HepG2 (cell line): Measurements from ENCODE around the gene STOML2. TPM values are rescaled to one million over a fixed set of nuclear protein-coding genes. Genes with fewer than 3 reads are reported as not detected.

Experiments used
- ATAC-seq: fragments of 200-7000 bp; cut with Tn5 transposase; 3 replicates; pipeline ENCODE4 v1.9.1; 2020; ENCODE audit warnings: mild to moderate bottlenecking, moderate library complexity
- BruUV-seq: library from RNA; stranded (reverse); fragments of 400-500 nt; replicated peaks from 2 replicates; lab custom pipeline; 2021; lab: Mats Ljungman, UMichigan
- CTCF ChIA-PET: fragments of 300-600 bp; formaldehyde crosslinking; extraction: SDS; loops from one replicate; lab custom pipeline; 2021; ENCODE audit warnings: low total read pairs, inconsistent platforms, low intra/inter-chr PET ratio; lab: Yijun Ruan, JAX
- POLR2A ChIA-PET: fragments of 350-600 bp; sonication (Branson Sonifier 250); formaldehyde crosslinking; loops from one replicate; lab custom pipeline; 2020; ENCODE audit warnings: antibody characterized with exemption, inconsistent platforms; lab: Yijun Ruan, JAX
- DNase-seq: peaks from one replicate; pipeline ENCODE4 v3.0.0-alpha.2; 2015; ENCODE audit warnings: low spot score
- FAIRE-seq: peaks from 3 replicates; lab custom pipeline; 2011; peaks lifted over from hg19 to GRCh38; lab: Jason Lieb, UNC
- H2AFZ ChIP-seq: one replicate; pipeline ENCODE4 v1.6.1; 2011; ENCODE audit warnings: low read length, inconsistent platforms
- H3K27ac ChIP-seq: fragments of 300-600 bp; 3 replicates; pipeline ENCODE4 v1.8.0; 2011; ENCODE audit warnings: mixed run types, mild to moderate bottlenecking, mixed read lengths, low read length, inconsistent platforms; ENCODE audit not compliant: insufficient read depth; ENCODE audit errors: extremely low read length
- H3K27me3 ChIP-seq, 2 experiments: fragments of 200-600 bp in 1 of 2; 2 replicates in 1 of 2; 3 replicates in 1 of 2; pipeline versions ENCODE4 v1.6.0 to v1.8.0; 2011; ENCODE audit warnings: low read length in 2 of 2, mild to moderate bottlenecking in 2 of 2, moderate library complexity in 2 of 2, inconsistent platforms in 1 of 2; ENCODE audit not compliant: insufficient read depth in 2 of 2, control insufficient read depth in 1 of 2
- H3K36me3 ChIP-seq, 2 experiments: fragments of 200-600 bp in 1 of 2; replicated peaks in 1 of 2; 2 replicates in 1 of 2; 3 replicates in 1 of 2; pipeline versions ENCODE4 v1.5.1 to v1.8.0; 2011; ENCODE audit warnings: low read length in 2 of 2, inconsistent platforms in 1 of 2; ENCODE audit not compliant: insufficient read depth in 2 of 2, control insufficient read depth in 1 of 2
- H3K4me1 ChIP-seq: 2 replicates; pipeline ENCODE4 v1.5.1; 2012; ENCODE audit warnings: low read length, inconsistent platforms; ENCODE audit not compliant: insufficient read depth
- H3K4me2 ChIP-seq: 2 replicates; pipeline ENCODE4 v1.6.0; 2011; ENCODE audit warnings: low read depth, low read length, inconsistent platforms
- H3K4me3 ChIP-seq, 3 experiments: fragments of 200-600 bp in 1 of 3; sonication (generic), shearing (Covaris generic) in 1 of 3; replicated peaks in 1 of 3; 2 replicates each; pipeline ENCODE4 v1.5.1; 2011 to 2016; ENCODE audit warnings: low read length in 3 of 3, inconsistent platforms in 2 of 3, low read depth in 2 of 3, mild to moderate bottlenecking in 2 of 3, control low read depth in 1 of 3, mixed read lengths in 1 of 3; ENCODE audit not compliant: insufficient read depth in 1 of 3
- H3K79me2 ChIP-seq: one replicate; pipeline ENCODE4 v1.6.1; 2011; ENCODE audit warnings: low read length, inconsistent platforms; ENCODE audit not compliant: insufficient read depth
- H3K9ac ChIP-seq: 2 replicates; pipeline ENCODE4 v1.6.0; 2011; ENCODE audit warnings: mild to moderate bottlenecking, low read depth, low read length, inconsistent platforms; ENCODE audit not compliant: insufficient read depth
- H3K9me3 ChIP-seq: 2 replicates; pipeline ENCODE4 v1.5.1; 2012; ENCODE audit warnings: mild to moderate bottlenecking, low read length
- H4K20me1 ChIP-seq: 2 replicates; pipeline ENCODE4 v1.6.0; 2011; ENCODE audit warnings: inconsistent platforms, mild to moderate bottlenecking, low read length, moderate library complexity; ENCODE audit not compliant: insufficient read depth
- AGO1 ChIP-seq: fragments of 200-400 bp; formaldehyde crosslinking; IDR thresholded peaks from 2 replicates; pipeline ENCODE4 v1.6.1; 2017; ENCODE audit warnings: mild to moderate bottlenecking, low read depth, low read length, moderate library complexity; ENCODE audit not compliant: poor library complexity, severe bottlenecking
- AHR ChIP-seq: IDR thresholded peaks from 2 replicates; pipeline ENCODE4 v1.6.1; 2018; ENCODE audit warnings: missing genetic modification reagents, missing compliant biosample characterization
- CREM ChIP-seq, 2 experiments: sonication (generic) in 1 of 2; formaldehyde crosslinking in 1 of 2; IDR thresholded peaks; 2 replicates each; pipeline versions ENCODE4 v1.4.0 to v1.6.1; 2016 to 2020; ENCODE audit warnings: antibody characterized with exemption in 1 of 2, mild to moderate bottlenecking in 1 of 2, missing genetic modification reagents in 1 of 2
- CSRNP1 ChIP-seq: sonication (generic); formaldehyde crosslinking; IDR thresholded peaks from 2 replicates; pipeline ENCODE4 v1.8.1; 2023; ENCODE audit warnings: mild to moderate bottlenecking, missing genetic modification reagents
- FOXA1 ChIP-seq, 2 experiments: fragments of 450-650 bp in 1 of 2; sonication (generic) in 1 of 2; formaldehyde crosslinking in 1 of 2; IDR thresholded peaks; 2 replicates each; pipeline versions ENCODE4 v1.4.0 to v1.6.1; 2016 to 2020; ENCODE audit warnings: missing genetic modification reagents in 1 of 2
- FOXK1 ChIP-seq: sonication (generic); formaldehyde crosslinking; IDR thresholded peaks from 2 replicates; pipeline ENCODE4 v1.4.0; 2020; ENCODE audit warnings: low read depth, missing genetic modification reagents, borderline replicate concordance
- HNRNPL ChIP-seq: fragments of 200-400 bp; formaldehyde crosslinking; IDR thresholded peaks from 2 replicates; pipeline ENCODE4 v1.6.1; 2017; ENCODE audit warnings: mild to moderate bottlenecking, low read depth, low read length
- JUND ChIP-seq: sonication (generic); formaldehyde crosslinking; IDR thresholded peaks from 2 replicates; pipeline ENCODE4 v1.8.0; 2022; ENCODE audit warnings: mild to moderate bottlenecking, missing genetic modification reagents
- KLF13 ChIP-seq: sonication (generic); formaldehyde crosslinking; IDR thresholded peaks from 2 replicates; pipeline ENCODE4 v1.4.0; 2020; ENCODE audit warnings: mild to moderate bottlenecking, missing genetic modification reagents
- LBX2 ChIP-seq: sonication (generic); formaldehyde crosslinking; IDR thresholded peaks from 2 replicates; pipeline ENCODE4 v1.5.0; 2020; ENCODE audit warnings: missing genetic modification reagents, mild to moderate bottlenecking, borderline replicate concordance
- RBM39 ChIP-seq: fragments of 200-400 bp; formaldehyde crosslinking; IDR thresholded peaks from one replicate; pipeline ENCODE4 v1.6.1; 2018; ENCODE audit warnings: antibody characterized with exemption, mild to moderate bottlenecking, low read depth, low read length; ENCODE audit not compliant: poor library complexity, severe bottlenecking
- REPIN1 ChIP-seq: sonication (generic); formaldehyde crosslinking; IDR thresholded peaks from 2 replicates; pipeline ENCODE4 v1.8.0; 2022; ENCODE audit warnings: missing genetic modification reagents, low read depth, mild to moderate bottlenecking, borderline replicate concordance
- SMAD1 ChIP-seq: sonication (generic); formaldehyde crosslinking; IDR thresholded peaks from 2 replicates; pipeline ENCODE4 v1.4.0; 2020; ENCODE audit warnings: missing genetic modification reagents, low read depth, mild to moderate bottlenecking, borderline replicate concordance
- SNRNP70 ChIP-seq: fragments of 200-400 bp; formaldehyde crosslinking; IDR thresholded peaks from 2 replicates; pipeline ENCODE4 v1.6.1; 2017; ENCODE audit warnings: mild to moderate bottlenecking, low read depth, low read length, moderate library complexity
- ZNF3 ChIP-seq: IDR thresholded peaks from 2 replicates; pipeline ENCODE4 v1.7.0; 2017; ENCODE audit warnings: inconsistent platforms
- WGBS: methylation state at CpG from one replicate; pipeline ENCODE4 v1.1.6; 2017; ENCODE audit warnings: low lambda C conversion rate; 5-methylcytosine and 5-hydroxymethylcytosine counted together
- in situ Hi-C: cut with HindIII; loops from 2 replicates; pipeline ENCODE4 v1.10.0; 2017; ENCODE audit warnings: low pct_unique_long_range_greater_than_20kb; ENCODE audit not compliant: extremely low pct_ligation_motif_present
- intact Hi-C: fragments of 100-400 bp; cut with micrococcal nuclease; formaldehyde crosslinking; loops from one replicate; pipeline ENCODE4 v1.10.0; 2022; ENCODE audit not compliant: unreplicated experiment
- polyA plus RNA-seq, 8 experiments: library from polyadenylated mRNA; depleted of rRNA in 3 of 8; stranded (reverse) in 7 of 8; unstranded in 1 of 8; fragments of >200 nt; fragmentation: Illumina TruSeq in 4 of 8; extraction: Trizol in 4 of 8; gene quantifications; 2 replicates each; pipeline versions ENCODE4 v1.2.1 to v1.2.3, GENCODE V29; 2011 to 2016; ENCODE audit warnings: low read depth in 4 of 8, missing spikeins in 1 of 8, mixed read lengths in 1 of 8; ENCODE audit not compliant: insufficient read depth in 1 of 8
- total RNA-seq, 5 experiments: library from RNA; depleted of rRNA; stranded (reverse); fragments of >200 nt; fragmentation: Illumina TruSeq; extraction: Trizol; gene quantifications; 2 replicates each; pipeline ENCODE4 v1.2.3, GENCODE V29; 2016; ENCODE audit warnings: low read depth in 1 of 5
- TF ChIP-seq, protein P1 (sequence below): IDR thresholded peaks from 2 replicates; pipeline ENCODE4 v1.6.1; 2016; ENCODE audit warnings: low read depth

The STOML2 gene
- total and polyA plus RNA-seq, 2 of the 13 experiments (the other 11 are each of a cell fraction or from before 2014, with no cell fraction given): 245 to 250 TPM

DNA sequence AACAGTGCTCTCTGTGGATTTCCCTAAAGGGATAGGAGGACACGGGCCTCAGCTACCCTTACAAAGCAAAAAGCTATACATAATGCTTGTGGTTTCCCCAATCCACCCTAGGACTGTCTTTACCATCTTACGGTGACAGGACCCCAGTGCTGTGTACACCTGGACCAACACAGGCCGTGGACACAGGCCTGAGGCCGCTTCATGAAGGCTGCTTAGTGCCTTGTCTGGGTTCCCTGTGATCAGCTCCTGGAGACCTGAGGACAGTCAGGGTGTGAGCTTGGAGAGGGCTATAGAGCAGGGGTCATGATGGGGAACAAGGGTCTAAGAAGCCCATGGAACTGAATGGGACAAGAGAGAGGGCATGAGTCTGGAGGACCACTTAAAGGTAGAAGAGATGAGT lies 26.1 kb downstream of the STOML2 start (continued):
- TF ChIP-seq CSRNP1: no peak
- TF ChIP-seq AHR (CRISPR knock-in tag): no peak

GRCh38 chr9:35075358-35075757 lies 27.6 kb downstream of the STOML2 start:
- POLR2A ChIA-PET: no interaction called here
- FAIRE-seq (no peak), ATAC-seq (no peak), DNase-seq (no peak)
- no TSS peak for BruUV-seq
- no peak overlapping the region for H3K27ac ChIP-seq
- intact Hi-C loops: no loop called here
- CTCF ChIA-PET: no interaction called here
- H3K79me2 ChIP-seq: peaks cover 40% of the 10 kb centered on the region
- 100% methylated on average over 4 of the region's 4 CpGs for WGBS
- no peaks in the 10 kb centered on the region for H3K9me3 ChIP-seq
- no peak overlapping the region for H3K4me3 ChIP-seq
- peaks cover 14% of the 10 kb centered on the region for H4K20me1 ChIP-seq
- H3K27me3 ChIP-seq: no peaks in the 10 kb centered on the region; a peak in 1 of 5 replicates
- H3K4me1 ChIP-seq: peaks cover 35% of the 10 kb centered on the region
- no peak overlapping the region for H2AFZ ChIP-seq
- H3K9ac ChIP-seq: no peak overlapping the region
- TF ChIP-seq, protein P1, sequence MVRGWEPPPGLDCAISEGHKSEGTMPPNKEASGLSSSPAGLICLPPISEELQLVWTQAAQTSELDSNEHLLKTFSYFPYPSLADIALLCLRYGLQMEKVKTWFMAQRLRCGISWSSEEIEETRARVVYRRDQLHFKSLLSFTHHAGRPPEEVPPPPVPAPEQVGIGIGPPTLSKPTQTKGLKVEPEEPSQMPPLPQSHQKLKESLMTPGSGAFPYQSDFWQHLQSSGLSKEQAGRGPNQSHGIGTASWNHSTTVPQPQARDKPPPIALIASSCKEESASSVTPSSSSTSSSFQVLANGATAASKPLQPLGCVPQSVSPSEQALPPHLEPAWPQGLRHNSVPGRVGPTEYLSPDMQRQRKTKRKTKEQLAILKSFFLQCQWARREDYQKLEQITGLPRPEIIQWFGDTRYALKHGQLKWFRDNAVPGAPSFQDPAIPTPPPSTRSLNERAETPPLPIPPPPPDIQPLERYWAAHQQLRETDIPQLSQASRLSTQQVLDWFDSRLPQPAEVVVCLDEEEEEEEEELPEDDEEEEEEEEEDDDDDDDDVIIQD: no peak
- no peak for TF ChIP-seq FOXA1 (IDR thresholded peaks at IDR 0.05)
- no peak for TF ChIP-seq FOXA1 (CRISPR knock-in tag; IDR thresholded peaks at IDR 0.05)
- TF ChIP-seq REPIN1 (CRISPR knock-in tag): no peak
- no peak for TF ChIP-seq LBX2 (CRISPR knock-in tag)
- TF ChIP-seq SNRNP70: no peak
- no peak for TF ChIP-seq ZNF3 (CRISPR knock-in tag)
- no peak for TF ChIP-seq KLF13 (CRISPR knock-in tag)
- TF ChIP-seq AGO1: no peak
- no peak for TF ChIP-seq CREM (IDR thresholded peaks at IDR 0.05)
- no peak for TF ChIP-seq CREM (CRISPR knock-in tag; IDR thresholded peaks at IDR 0.05)
- TF ChIP-seq SMAD1: no peak
- TF ChIP-seq RBM39: no peak
- no peak for TF ChIP-seq HNRNPL
- TF ChIP-seq FOXK1 (CRISPR knock-in tag): no peak
- TF ChIP-seq JUND: no peak
- in situ Hi-C loops: no loop called here
- H3K4me2 ChIP-seq: no peak overlapping the region
- H3K36me3 ChIP-seq: peaks cover 4 to 21% of the 10 kb centered on the region in 2 experiments; a peak in 4 of 5 replicates
